HG03439 (cell line): ENCODE measurements around the gene C3orf80.
A peak's percentile ranks its signal among the peaks of the same experiment; 100 is the strongest.
"Not testable (repeated sequence)": the region's sequence is repeated elsewhere in the genome, so short reads cannot be mapped to it uniquely, and the experiment has no call there.

Experiments used
- ATAC-seq: cut with Tn5 transposase; IDR thresholded peaks from one replicate; pipeline ENCODE4 v1.9.1; 2021; ENCODE audit warnings: mild to moderate bottlenecking, moderate library complexity; ENCODE audit not compliant: unreplicated experiment

The C3orf80 gene

GRCh38 chr3:160225176-160226025 lies at the start of gene C3orf80:
Gene C3orf80, plus strand, starts transcription at chr3:160225422. Its CDS starts 214 bp downstream, at chr3:160225636.
- ATAC-seq = peak; percentile 85

GRCh38 chr3:160176923-160177322 lies 48.3 kb upstream of the C3orf80 start:
- ATAC-seq = no peak

- ATAC-seq = not testable (repeated sequence)
Measured at GRCh38 chr3:160178661-160179060, 46.6 kb upstream of the C3orf80 start.

GRCh38 chr3:160179403-160179802 lies 45.8 kb upstream of the C3orf80 start:
- not testable (repeated sequence) for ATAC-seq

GRCh38 chr3:160179906-160180305 lies 45.3 kb upstream of the C3orf80 start:
- ATAC-seq = no peak

GRCh38 chr3:160180581-160181216 lies 44.5 kb upstream of the C3orf80 start:
- ATAC-seq = no peak

GRCh38 chr3:160183345-160184076 lies 41.7 kb upstream of the C3orf80 start:
- no peak for ATAC-seq

GRCh38 chr3:160184655-160185054 lies 40.6 kb upstream of the C3orf80 start:
- ATAC-seq = no peak

- no peak for ATAC-seq
Measured at GRCh38 chr3:160185751-160186150, 39.5 kb upstream of the C3orf80 start.

- no peak for ATAC-seq
Measured at GRCh38 chr3:160187288-160187687, 37.9 kb upstream of the C3orf80 start.

GRCh38 chr3:160192310-160193029 lies 32.8 kb upstream of the C3orf80 start:
- ATAC-seq = no peak

- ATAC-seq = no peak
Measured at GRCh38 chr3:160193644-160194192, 31.5 kb upstream of the C3orf80 start.

GRCh38 chr3:160194438-160194837 lies 30.8 kb upstream of the C3orf80 start:
- ATAC-seq = no peak

- no peak for ATAC-seq
Measured at GRCh38 chr3:160195106-160195505, 30.1 kb upstream of the C3orf80 start.

GRCh38 chr3:160196511-160197104 lies 28.6 kb upstream of the C3orf80 start:
- no peak for ATAC-seq

- no peak for ATAC-seq
Measured at GRCh38 chr3:160199108-160199507, 26.1 kb upstream of the C3orf80 start.

GRCh38 chr3:160200353-160200752 lies 24.9 kb upstream of the C3orf80 start:
- ATAC-seq = no peak

GRCh38 chr3:160204396-160205011 lies 20.7 kb upstream of the C3orf80 start:
- not testable (repeated sequence) for ATAC-seq

GRCh38 chr3:160205606-160206005 lies 19.6 kb upstream of the C3orf80 start:
- ATAC-seq = no peak

- ATAC-seq = no peak
Measured at GRCh38 chr3:160210341-160210740, 14.9 kb upstream of the C3orf80 start.
